CD4-positive, alpha-beta T cell treated with Interleukin-15 for 4 hours (primary cell): Measurements from ENCODE around the gene S1PR4.
A peak's percentile ranks its signal among the peaks of the same experiment; 100 is the strongest.
"Not testable (repeated sequence)": the region's sequence is repeated elsewhere in the genome, so short reads cannot be mapped to it uniquely, and the experiment has no call there.

Experiments
- DNase-seq: peaks from one replicate; pipeline ENCODE4 v3.0.0-alpha.2; 2020; ENCODE audit warnings: low spot score

S1PR4 gene

GRCh38 chr19:3152419-3152780 is 26.2 kb upstream of the S1PR4 start:
- DNase-seq: no peak

- DNase-seq: no peak
Measured at GRCh38 chr19:3153286-3154230, 25.0 kb upstream of the S1PR4 start.

- DNase-seq: not testable (repeated sequence)
Measured at GRCh38 chr19:3154447-3154846, 24.1 kb upstream of the S1PR4 start.

GRCh38 chr19:3154957-3155736 is 23.4 kb upstream of the S1PR4 start:
- DNase-seq: peak; percentile 86

GRCh38 chr19:3157096-3157845 is 21.3 kb upstream of the S1PR4 start:
- DNase-seq: no peak

GRCh38 chr19:3159565-3159964 is 19.0 kb upstream of the S1PR4 start:
- no peak for DNase-seq

- no peak for DNase-seq
Measured at GRCh38 chr19:3160219-3160618, 18.4 kb upstream of the S1PR4 start.

GRCh38 chr19:3161453-3161852 is 17.1 kb upstream of the S1PR4 start:
- no peak for DNase-seq

- DNase-seq: no peak
Measured at GRCh38 chr19:3162418-3163229, 15.9 kb upstream of the S1PR4 start.

GRCh38 chr19:3163230-3163886 is 15.2 kb upstream of the S1PR4 start:
- DNase-seq: peak; percentile 85

GRCh38 chr19:3163943-3164342 is 14.6 kb upstream of the S1PR4 start:
- DNase-seq: no peak

GRCh38 chr19:3167533-3168272 is 10.9 kb upstream of the S1PR4 start:
- no peak for DNase-seq

GRCh38 chr19:3171894-3172672 is 6.5 kb upstream of the S1PR4 start:
- DNase-seq: no peak

GRCh38 chr19:3172673-3173000 is 5.9 kb upstream of the S1PR4 start:
- not testable (repeated sequence) for DNase-seq

GRCh38 chr19:3175781-3176714 is 2.5 kb upstream of the S1PR4 start:
- peak; percentile 51 for DNase-seq

- DNase-seq: peak; percentile 86
Measured at GRCh38 chr19:3176715-3177501, 1.7 kb upstream of the S1PR4 start.

- no peak for DNase-seq
Measured at GRCh38 chr19:3178973-3179738, 587 bp downstream of the S1PR4 start.
